Trophoblast cell (in vitro differentiated cells and primary cell): ENCODE measurements around the gene SNPH.

Experiments
- DNase-seq, 2 donors: peaks; one replicate each; pipeline ENCODE4 v3.0.0-alpha.2; 2016
- H2AFZ ChIP-seq: 2 replicates; pipeline ENCODE4 v1.6.1; 2013; ENCODE audit warnings: low read length, moderate library complexity, mild to moderate bottlenecking; ENCODE audit not compliant: insufficient read depth, poor library complexity
- H2AK5ac ChIP-seq: 2 replicates; pipeline ENCODE4 v1.6.1; 2013; ENCODE audit warnings: mild to moderate bottlenecking, low read length
- H2BK120ac ChIP-seq: 2 replicates; pipeline ENCODE4 v1.6.1; 2013; ENCODE audit warnings: low read length, mild to moderate bottlenecking, moderate library complexity; ENCODE audit not compliant: insufficient read depth, poor library complexity
- H2BK12ac ChIP-seq: 2 replicates; pipeline ENCODE4 v1.6.1; 2013; ENCODE audit warnings: mild to moderate bottlenecking, low read length, moderate library complexity
- H2BK5ac ChIP-seq: 2 replicates; pipeline ENCODE4 v1.6.1; 2013; ENCODE audit warnings: low read length, low read depth, moderate library complexity, mild to moderate bottlenecking; ENCODE audit not compliant: poor library complexity
- H3K14ac ChIP-seq: 2 replicates; pipeline ENCODE4 v1.6.1; 2013; ENCODE audit warnings: mild to moderate bottlenecking, low read length
- H3K18ac ChIP-seq: 2 replicates; pipeline ENCODE4 v1.6.1; 2013; ENCODE audit warnings: mild to moderate bottlenecking, low read length
- H3K23ac ChIP-seq: 2 replicates; pipeline ENCODE4 v1.6.1; 2013; ENCODE audit warnings: low read length
- H3K27ac ChIP-seq: 2 replicates; pipeline ENCODE4 v1.5.1; 2013; ENCODE audit warnings: low read depth, mild to moderate bottlenecking, inconsistent platforms, low read length, moderate library complexity
- H3K27me3 ChIP-seq: 2 replicates; pipeline ENCODE4 v1.6.1; 2013; ENCODE audit warnings: inconsistent platforms, mild to moderate bottlenecking, low read length, moderate library complexity; ENCODE audit not compliant: insufficient read depth
- H3K36me3 ChIP-seq, 2 experiments: 1 replicate in 1 of 2; 2 replicates in 1 of 2; pipeline ENCODE4 v1.6.1; 2013; ENCODE audit warnings: low read length in 2 of 2, mild to moderate bottlenecking in 2 of 2, moderate library complexity in 1 of 2; ENCODE audit not compliant: insufficient read depth in 2 of 2, control insufficient read depth in 1 of 2
- H3K4ac ChIP-seq: 2 replicates; pipeline ENCODE4 v1.6.1; 2013; ENCODE audit warnings: low read depth, mild to moderate bottlenecking, low read length, moderate library complexity
- H3K4me1 ChIP-seq, 2 experiments: 1 replicate in 1 of 2; 2 replicates in 1 of 2; pipeline ENCODE4 v1.6.1; 2013; ENCODE audit warnings: low read length in 2 of 2, mild to moderate bottlenecking in 2 of 2, moderate library complexity in 1 of 2; ENCODE audit not compliant: insufficient read depth in 2 of 2, control insufficient read depth in 1 of 2
- H3K4me2 ChIP-seq: 2 replicates; pipeline ENCODE4 v1.6.1; 2013; ENCODE audit warnings: inconsistent platforms, mild to moderate bottlenecking, low read length, moderate library complexity
- H3K4me3 ChIP-seq: 2 replicates; pipeline ENCODE4 v1.5.1; 2013; ENCODE audit warnings: mild to moderate bottlenecking, low read depth, low read length, inconsistent platforms
- H3K79me1 ChIP-seq: one replicate; pipeline ENCODE4 v1.6.1; 2013; ENCODE audit warnings: low read length
- H3K79me2 ChIP-seq: 2 replicates; pipeline ENCODE4 v1.6.1; 2013; ENCODE audit warnings: low read length, mild to moderate bottlenecking; ENCODE audit not compliant: control insufficient read depth, insufficient read depth, poor library complexity
- H3K9ac ChIP-seq: 2 replicates; pipeline ENCODE4 v1.6.1; 2013; ENCODE audit warnings: mild to moderate bottlenecking, low read length
- H3K9me3 ChIP-seq: 2 replicates; pipeline ENCODE4 v1.6.1; 2013; ENCODE audit warnings: low read depth, mild to moderate bottlenecking, control low read depth, inconsistent platforms, low read length; ENCODE audit not compliant: insufficient read depth
- H4K12ac ChIP-seq: 2 replicates; pipeline ENCODE4 v1.6.1; 2013; ENCODE audit warnings: low read depth, mild to moderate bottlenecking, low read length, moderate library complexity
- H4K8ac ChIP-seq: 2 replicates; pipeline ENCODE4 v1.6.1; 2013; ENCODE audit warnings: low read depth, mild to moderate bottlenecking, low read length, moderate library complexity
- H4K91ac ChIP-seq: one replicate; pipeline ENCODE4 v1.6.1; 2013; ENCODE audit warnings: low read depth, mild to moderate bottlenecking, low read length, moderate library complexity
- WGBS: extraction: QIAGEN DNeasy Blood & Tissue Kit; methylation state at CpG from one replicate; pipeline ENCODE4 v1.1.7; 2013; ENCODE audit warnings: missing lambda C conversion rate; ENCODE audit not compliant: insufficient read length, insufficient coverage; ENCODE audit errors: extremely low coverage; 5-methylcytosine and 5-hydroxymethylcytosine counted together

SNPH gene

DNA sequence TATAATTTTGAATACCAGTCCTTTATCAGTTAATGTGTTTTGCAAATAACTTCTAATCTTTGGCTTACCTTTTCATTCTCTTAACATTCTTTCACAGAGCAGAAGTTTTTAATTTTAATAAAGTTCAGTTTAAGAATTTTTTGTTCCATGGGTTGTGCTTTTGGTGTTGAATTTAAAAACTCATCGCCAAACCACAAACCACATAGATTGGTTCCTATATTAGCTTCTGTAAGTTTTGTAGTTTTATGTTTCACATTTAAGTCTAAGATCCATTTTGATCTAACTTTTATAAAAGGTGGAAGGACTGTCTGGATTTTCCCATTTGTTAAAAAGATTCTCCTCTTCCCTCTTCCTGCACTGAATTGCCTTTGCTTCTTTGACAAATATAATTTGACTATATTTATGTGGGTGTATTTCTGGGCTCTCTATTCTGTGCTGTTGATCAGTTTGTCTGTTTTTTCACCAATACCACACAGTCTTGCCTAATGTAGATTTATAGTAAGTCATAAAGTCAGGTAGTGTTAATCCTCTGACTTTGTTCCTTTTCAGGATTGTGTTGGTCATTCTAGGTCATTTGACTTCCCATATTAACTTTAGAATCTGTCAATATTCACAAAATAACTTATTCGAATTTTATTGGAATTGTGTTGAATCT, 80.3 kb downstream of the SNPH start:
- WGBS, result no CpG with 5 or more reads among the region's 2 CpGs
- Histone ChIP-seq H3K23ac (no peak overlapping the region), H4K91ac (no peak overlapping the region), H2BK5ac (no peak overlapping the region), H2AFZ (no peak overlapping the region), H3K9me3 (no peaks in the 10 kb centered on the region), H3K14ac (no peak overlapping the region), H3K9ac (no peak overlapping the region), H3K4me1 (peaks cover 0 to 5% of the 10 kb centered on the region in 2 experiments), H3K4me3 (no peak overlapping the region), H3K36me3 (no peaks in the 10 kb centered on the region), H3K18ac (no peak overlapping the region), H3K4ac (no peak overlapping the region), H3K79me1 (no peaks in the 10 kb centered on the region), H3K27me3 (no peaks in the 10 kb centered on the region), H4K12ac (no peak overlapping the region), H3K27ac (no peak overlapping the region), H2BK12ac (no peak overlapping the region), H3K4me2 (no peak overlapping the region), H2BK120ac (no peak overlapping the region), H2AK5ac (no peak overlapping the region), H3K79me2 (no peaks in the 10 kb centered on the region), H4K8ac (no peak overlapping the region)
- no peak for DNase-seq

DNA sequence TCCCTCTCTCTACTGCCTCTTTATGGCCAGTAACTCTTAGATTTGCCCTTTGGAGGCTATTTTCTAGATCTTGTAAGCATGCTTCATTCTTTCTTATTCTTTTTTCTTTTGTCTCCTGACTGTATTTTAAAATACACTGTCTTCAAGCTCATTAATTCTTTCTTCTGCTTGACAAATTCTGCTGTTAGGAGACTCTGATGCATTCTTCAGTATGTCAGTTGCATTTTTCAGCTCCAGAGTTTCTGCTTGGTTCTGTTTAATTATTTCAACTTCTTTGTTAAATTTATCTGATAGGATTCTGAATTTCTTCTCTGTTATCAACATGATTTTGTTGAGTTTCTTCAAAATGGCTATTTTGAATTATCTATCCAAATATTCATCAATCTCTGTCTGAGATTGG, 87.9 kb downstream of the SNPH start:
- H4K91ac ChIP-seq, result no peak overlapping the region
- no peak for DNase-seq
- no peak overlapping the region for H2AK5ac ChIP-seq
- no peak overlapping the region for H3K4me2 ChIP-seq
- no peak overlapping the region for H3K23ac ChIP-seq
- no peak overlapping the region for H3K9ac ChIP-seq
- H3K79me1 ChIP-seq, result no peaks in the 10 kb centered on the region
- H3K36me3 ChIP-seq, result peaks cover 15% of the 10 kb centered on the region in 2 experiments
- no peak overlapping the region for H4K12ac ChIP-seq
- no peak overlapping the region for H3K4ac ChIP-seq
- no peaks in the 10 kb centered on the region for H3K27me3 ChIP-seq
- no peak overlapping the region for H3K18ac ChIP-seq
- H4K8ac ChIP-seq, result no peak overlapping the region
- no peak overlapping the region for H3K14ac ChIP-seq
- H3K4me1 ChIP-seq, result no peaks in the 10 kb centered on the region
- no peak overlapping the region for H3K4me3 ChIP-seq
- H2BK12ac ChIP-seq, result no peak overlapping the region
- no peak overlapping the region for H3K27ac ChIP-seq
- H2BK5ac ChIP-seq, result no peak overlapping the region
- H2BK120ac ChIP-seq, result no peak overlapping the region
- no peak overlapping the region for H2AFZ ChIP-seq
- no peaks in the 10 kb centered on the region for H3K79me2 ChIP-seq
- no peaks in the 10 kb centered on the region for H3K9me3 ChIP-seq

DNA sequence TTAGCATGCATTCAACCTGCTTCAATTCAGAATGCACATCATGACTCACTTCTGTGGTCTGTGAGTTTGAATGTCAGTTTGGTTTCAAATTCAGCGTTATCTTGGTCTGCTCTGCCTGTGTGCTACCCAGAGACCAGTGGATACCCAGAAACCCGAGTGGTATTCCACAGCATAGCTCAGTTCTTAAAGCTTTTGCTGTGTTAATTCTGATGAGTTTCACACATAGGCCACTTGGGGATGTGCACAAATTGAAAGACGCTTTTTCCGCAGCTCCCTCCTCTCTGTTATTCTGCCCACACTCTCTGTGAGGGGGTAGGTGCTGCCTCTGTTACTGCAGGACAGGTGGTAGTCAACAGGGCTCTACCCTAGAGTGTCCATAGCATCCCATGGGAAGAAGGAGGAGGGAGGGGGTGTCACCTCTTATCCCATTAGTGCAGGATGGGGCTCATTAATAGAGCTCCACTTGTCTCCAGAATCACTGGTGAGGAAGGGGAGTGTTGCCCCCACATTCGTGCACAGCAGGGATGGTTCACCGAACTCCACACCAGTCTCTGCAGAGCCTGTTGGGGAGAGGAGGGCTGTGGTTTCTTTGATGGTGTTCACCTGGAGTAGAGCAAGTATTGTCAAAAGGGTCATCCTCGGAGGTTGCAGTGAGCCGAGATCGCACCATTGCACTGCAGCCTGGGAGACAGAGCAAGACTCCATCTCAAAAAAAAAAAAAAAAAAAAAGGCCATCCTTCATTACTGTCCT, 92.0 kb downstream of the SNPH start:
- no peak overlapping the region for H2AFZ ChIP-seq

More for the DNA sequence above, 92.0 kb downstream of the SNPH start:
- Histone ChIP-seq H4K12ac (no peak overlapping the region), H2BK120ac (no peak overlapping the region), H3K4me2 (no peak overlapping the region), H3K18ac (no peak overlapping the region), H3K4me1 (no peaks in the 10 kb centered on the region), H2BK5ac (no peak overlapping the region), H3K4ac (no peak overlapping the region), H3K79me2 (no peaks in the 10 kb centered on the region), H3K9me3 (no peaks in the 10 kb centered on the region), H3K27me3 (no peaks in the 10 kb centered on the region), H3K9ac (no peak overlapping the region), H3K23ac (no peak overlapping the region), H4K8ac (no peak overlapping the region), H3K14ac (no peak overlapping the region), H2AK5ac (no peak overlapping the region), H3K79me1 (no peaks in the 10 kb centered on the region), H3K4me3 (no peak overlapping the region), H4K91ac (no peak overlapping the region), H3K36me3 (peaks cover 17 to 27% of the 10 kb centered on the region in 2 experiments), H2BK12ac (no peak overlapping the region), H3K27ac (no peak overlapping the region)
- DNase-seq, result no peak
- no CpG with 5 or more reads among the region's 9 CpGs for WGBS
